Globus pallidus (tissue), 1 donor: ENCODE data around the gene SEC16B.
"Not testable (repeated sequence)": the region's sequence is repeated elsewhere in the genome, so short reads cannot be mapped to it uniquely, and the experiment has no call there.

Experiments used
- DNase-seq: peaks from one replicate; pipeline ENCODE4 v3.0.0-alpha.2; 2015; ENCODE audit warnings: low spot score

SEC16B gene

GRCh38 chr1:177969825-177970371 is at the start of gene SEC16B:
Gene SEC16B (minus strand): TSS chr1:177970058. CDS start chr1:177967981, 2,077 bp downstream.
- DNase-seq = no peak

GRCh38 chr1:178019622-178020021 is 49.8 kb upstream of the SEC16B start:
- no peak for DNase-seq

GRCh38 chr1:178019208-178019607 is 49.4 kb upstream of the SEC16B start:
- no peak for DNase-seq

GRCh38 chr1:178017517-178017916 is 47.7 kb upstream of the SEC16B start:
- no peak for DNase-seq

GRCh38 chr1:178011864-178012503 is 42.1 kb upstream of the SEC16B start:
- no peak for DNase-seq

GRCh38 chr1:178011465-178011828 is 41.6 kb upstream of the SEC16B start:
- DNase-seq = no peak

- DNase-seq = no peak
Observed at GRCh38 chr1:178010674-178011464, 41.0 kb upstream of the SEC16B start.

- no peak for DNase-seq
Observed at GRCh38 chr1:178006043-178006442, 36.2 kb upstream of the SEC16B start.

- no peak for DNase-seq
Observed at GRCh38 chr1:178005450-178005849, 35.6 kb upstream of the SEC16B start.

- DNase-seq = no peak
Observed at GRCh38 chr1:178004926-178005391, 35.1 kb upstream of the SEC16B start.

GRCh38 chr1:177998696-177999631 is 29.1 kb upstream of the SEC16B start:
- no peak for DNase-seq

- DNase-seq = no peak
Observed at GRCh38 chr1:177996957-177997356, 27.1 kb upstream of the SEC16B start.

- no peak for DNase-seq
Observed at GRCh38 chr1:177995369-177995768, 25.5 kb upstream of the SEC16B start.

GRCh38 chr1:177986281-177986680 is 16.4 kb upstream of the SEC16B start:
- DNase-seq = not testable (repeated sequence)

GRCh38 chr1:177984761-177985160 is 14.9 kb upstream of the SEC16B start:
- no peak for DNase-seq

- peak; percentile 75 for DNase-seq
Observed at GRCh38 chr1:177984136-177984525, 14.3 kb upstream of the SEC16B start.

GRCh38 chr1:177983482-177984135 is 13.8 kb upstream of the SEC16B start:
- DNase-seq = no peak

- DNase-seq = no peak
Observed at GRCh38 chr1:177983077-177983476, 13.2 kb upstream of the SEC16B start.

- no peak for DNase-seq
Observed at GRCh38 chr1:177981200-177981599, 11.3 kb upstream of the SEC16B start.

GRCh38 chr1:177979272-177979671 is 9.4 kb upstream of the SEC16B start:
- DNase-seq = no peak

GRCh38 chr1:177978530-177978929 is 8.7 kb upstream of the SEC16B start:
- DNase-seq = no peak

GRCh38 chr1:177977141-177977540 is 7.3 kb upstream of the SEC16B start:
- DNase-seq = no peak
